Smooth muscle cell (in vitro differentiated cells): ENCODE measurements around the gene ZYG11B. TPM values are rescaled to one million over a fixed set of nuclear protein-coding genes. Genes with fewer than 3 reads are reported as not detected.

ENCODE experiments used
- DNase-seq: peaks from one replicate; lab custom pipeline; 2025; ENCODE audit not compliant: unreplicated experiment; lab: John Stamatoyannopoulos, UW
- H2AFZ ChIP-seq: fragments of 200-600 bp; sonication (generic); 2 replicates; pipeline ENCODE4 v1.6.0; 2016; ENCODE audit warnings: antibody characterized with exemption, low read depth, mild to moderate bottlenecking
- H3F3A ChIP-seq: fragments of 200-600 bp; sonication (generic); 2 replicates; pipeline ENCODE4 v1.6.0; 2017; ENCODE audit warnings: antibody characterized with exemption, low read depth
- H3K27ac ChIP-seq: fragments of 200-600 bp; sonication (generic); 2 replicates; pipeline ENCODE4 v1.5.1; 2016; ENCODE audit warnings: low read depth, mild to moderate bottlenecking
- H3K27me3 ChIP-seq: fragments of 200-600 bp; sonication (generic); 2 replicates; pipeline ENCODE4 v1.6.1; 2016; ENCODE audit warnings: low read depth, mild to moderate bottlenecking
- H3K36me3 ChIP-seq: fragments of 200-600 bp; sonication (generic); 2 replicates; pipeline ENCODE4 v1.5.1; 2016; ENCODE audit warnings: low read depth
- H3K4me1 ChIP-seq: fragments of 200-600 bp; sonication (generic); 2 replicates; pipeline ENCODE4 v1.5.1; 2016; ENCODE audit warnings: low read depth
- H3K4me2 ChIP-seq: fragments of 200-600 bp; sonication (generic); 2 replicates; pipeline ENCODE4 v1.6.0; 2016; ENCODE audit warnings: mild to moderate bottlenecking
- H3K4me3 ChIP-seq: fragments of 200-600 bp; sonication (generic); 2 replicates; pipeline ENCODE4 v1.5.1; 2016; ENCODE audit warnings: mild to moderate bottlenecking
- H3K79me2 ChIP-seq: fragments of 200-600 bp; sonication (generic); 2 replicates; pipeline ENCODE4 v1.6.0; 2016; ENCODE audit warnings: low read depth, mild to moderate bottlenecking
- H3K9ac ChIP-seq: fragments of 200-600 bp; sonication (generic); 2 replicates; pipeline ENCODE4 v1.6.0; 2016; ENCODE audit warnings: low read depth
- H3K9me3 ChIP-seq: fragments of 200-600 bp; sonication (generic); replicated peaks from 2 replicates; pipeline ENCODE4 v1.5.1; 2016; ENCODE audit warnings: low read depth
- H4K20me1 ChIP-seq: fragments of 200-600 bp; sonication (generic); 2 replicates; pipeline ENCODE4 v1.6.0; 2016; ENCODE audit warnings: low read depth
- CTCF ChIP-seq: fragments of 200-600 bp; sonication (generic); IDR thresholded peaks from 2 replicates; pipeline ENCODE4 v1.5.1; 2017; ENCODE audit warnings: borderline replicate concordance, mild to moderate bottlenecking, antibody characterized with exemption; ENCODE audit not compliant: insufficient read depth, poor library complexity, severe bottlenecking
- WGBS: methylation state at CpG from one replicate; pipeline ENCODE4 v1.1.7; 2016; ENCODE audit warnings: low lambda C conversion rate; 5-methylcytosine and 5-hydroxymethylcytosine counted together
- polyA plus RNA-seq: library from polyadenylated mRNA; unstranded; fragments of >200 nt; fragmentation: Nextera tagmentation; extraction: Ambion mirVana; gene quantifications from 2 replicates; pipeline ENCODE4 v1.2.1, GENCODE V29; 2016
- total RNA-seq: library from RNA; depleted of rRNA; stranded (reverse); fragments of >200 nt; gene quantifications from 2 replicates; pipeline ENCODE4 v1.2.3, GENCODE V29; 2014

The ZYG11B gene
- total and polyA plus RNA-seq, 2 experiments from 2014 or later, result 8.8 to 36.0 TPM

GRCh38 chr1:52759908-52760307, 33.7 kb downstream of the ZYG11B start:
- WGBS, result 98% methylated on average over 10 of the region's 10 CpGs
- TF ChIP-seq CTCF, result no peak
- H3K4me3 ChIP-seq, result no peak overlapping the region
- no peak overlapping the region for H2AFZ ChIP-seq
- H4K20me1 ChIP-seq, result peaks cover 37% of the 10 kb centered on the region
- no peaks in the 10 kb centered on the region for H3F3A ChIP-seq
- no peaks in the 10 kb centered on the region for H3K36me3 ChIP-seq
- no peaks in the 10 kb centered on the region for H3K9me3 ChIP-seq
- peaks cover 20% of the 10 kb centered on the region for H3K79me2 ChIP-seq
- H3K4me2 ChIP-seq, result no peak overlapping the region
- no peaks in the 10 kb centered on the region for H3K27me3 ChIP-seq
- H3K4me1 ChIP-seq, result no peaks in the 10 kb centered on the region
- no peak overlapping the region for H3K9ac ChIP-seq
- no peak overlapping the region for H3K27ac ChIP-seq
- DNase-seq, result no peak

- no peaks in the 10 kb centered on the region for H3K27me3 ChIP-seq
- no peaks in the 10 kb centered on the region for H3K36me3 ChIP-seq
- no peaks in the 10 kb centered on the region for H3K4me1 ChIP-seq
- H3K9me3 ChIP-seq, result no peaks in the 10 kb centered on the region
- DNase-seq, result no peak
- H3K79me2 ChIP-seq, result peaks cover 10% of the 10 kb centered on the region
- H3F3A ChIP-seq, result no peaks in the 10 kb centered on the region
- no peak for TF ChIP-seq CTCF
- no peak overlapping the region for H3K9ac ChIP-seq
- H3K4me3 ChIP-seq, result no peak overlapping the region
- peaks cover 60% of the 10 kb centered on the region for H4K20me1 ChIP-seq
- H2AFZ ChIP-seq, result no peak overlapping the region
- no peak overlapping the region for H3K4me2 ChIP-seq
- no peak overlapping the region for H3K27ac ChIP-seq
- 95% methylated on average over 4 of the region's 4 CpGs for WGBS
These were observed 41.5 kb downstream of the ZYG11B start for GRCh38 chr1:52767596-52768280.

- Histone ChIP-seq H3K27ac (no peak overlapping the region), H2AFZ (no peak overlapping the region), H3K36me3 (no peaks in the 10 kb centered on the region), H3F3A (no peaks in the 10 kb centered on the region), H3K27me3 (no peaks in the 10 kb centered on the region), H3K9ac (no peak overlapping the region), H3K4me2 (no peak overlapping the region), H3K79me2 (peaks cover 3% of the 10 kb centered on the region), H3K9me3 (no peaks in the 10 kb centered on the region), H4K20me1 (peaks cover 52% of the 10 kb centered on the region), H3K4me1 (no peaks in the 10 kb centered on the region), H3K4me3 (no peak overlapping the region)
- TF ChIP-seq CTCF, result no peak
- 91% methylated on average over 4 of the region's 4 CpGs for WGBS
- no peak for DNase-seq
These were observed 43.2 kb downstream of the ZYG11B start for GRCh38 chr1:52769346-52770033.
